Muscle of arm (tissue), 12 donors: ENCODE results near the gene SH3BGRL2. TPM values are rescaled to one million over a fixed set of nuclear protein-coding genes. Genes with fewer than 3 reads are reported as not detected.

Experiments used
- DNase-seq: peaks from one replicate; pipeline ENCODE4 v3.0.0-alpha.2; 2013
- polyA plus RNA-seq, 12 donors: library from polyadenylated mRNA; unstranded; fragments of 120-200 nt; gene quantifications; one replicate each; pipeline ENCODE4 v1.2.1, GENCODE V29; 2013; ENCODE audit not compliant: insufficient read length in 12 of 12

SH3BGRL2 gene
- polyA plus RNA-seq, 12 donors, result 7.4 to 20.3 (median 9.7) TPM; not detected in 1

DNA sequence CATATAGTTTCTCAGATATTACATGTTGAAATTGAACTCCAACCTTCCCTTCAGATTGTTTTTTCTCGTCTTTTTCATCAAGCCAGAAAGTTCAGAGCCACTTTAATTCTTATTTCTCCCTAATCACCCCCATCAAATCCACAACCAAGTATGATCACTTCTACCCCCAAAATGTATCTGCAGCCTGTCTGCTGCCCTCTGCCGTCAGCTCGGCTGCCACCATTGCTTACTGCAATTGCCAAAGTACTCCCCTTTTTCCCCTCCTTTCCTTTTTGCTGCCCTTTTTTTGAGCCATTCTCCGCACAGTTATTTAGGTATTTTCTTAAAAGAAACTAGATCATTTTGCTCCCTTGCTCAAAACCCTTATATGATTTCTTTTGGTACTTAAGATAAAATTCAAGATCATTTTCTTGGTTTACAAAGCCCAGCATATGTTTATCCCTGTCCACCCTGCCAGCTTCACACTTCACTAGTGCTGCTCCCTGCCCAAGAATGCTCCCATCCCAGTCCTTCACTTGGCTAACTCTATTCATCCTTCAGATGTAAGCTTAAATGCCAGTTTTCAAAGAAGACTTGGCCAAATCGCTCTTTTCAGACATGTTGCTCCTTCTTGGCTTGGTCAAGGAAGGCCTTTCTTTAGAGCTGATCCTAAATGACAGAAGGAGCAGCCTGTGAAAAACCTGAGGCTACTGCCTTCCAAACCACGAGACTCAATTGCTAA, 63.7 kb downstream of the SH3BGRL2 start:
- DNase-seq, result no peak

DNA sequence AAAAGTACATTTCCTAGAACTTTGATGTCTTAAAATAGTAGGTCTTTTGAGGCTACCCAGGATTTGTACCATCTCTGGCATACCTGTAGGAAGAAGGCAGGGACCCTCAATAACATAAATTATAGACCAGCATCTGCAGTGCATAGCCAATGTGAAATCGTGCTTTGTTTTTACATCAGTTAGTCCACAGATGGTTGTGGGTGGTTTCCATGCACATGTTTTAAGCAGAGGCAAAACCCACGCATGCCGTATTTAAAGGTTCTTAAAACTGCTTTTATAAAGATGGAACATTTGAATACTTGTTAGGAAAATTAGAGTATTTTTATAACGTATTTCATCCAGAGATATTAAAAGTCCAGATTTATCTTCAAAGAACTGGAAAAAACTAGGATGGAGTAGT, 66.3 kb downstream of the SH3BGRL2 start:
- DNase-seq, result no peak

DNA sequence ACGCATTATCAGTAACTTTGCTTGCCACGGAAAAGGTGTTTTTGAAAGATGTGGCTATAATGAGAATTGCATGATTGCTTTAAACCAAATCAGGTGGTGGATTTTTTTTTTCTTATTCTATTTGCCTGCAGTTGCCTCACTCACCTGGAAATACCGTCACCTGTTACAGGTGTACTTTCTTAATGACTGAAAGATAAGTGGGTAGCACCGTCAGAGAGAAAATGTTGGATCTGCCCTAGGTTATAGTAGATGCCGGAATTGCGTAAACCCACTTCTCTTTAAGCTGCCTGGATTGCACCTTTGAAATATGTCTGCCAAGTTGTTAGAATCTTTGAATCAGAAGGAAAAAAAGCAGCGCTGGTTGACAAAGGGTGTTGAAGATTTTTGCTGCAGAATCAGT, 68.5 kb downstream of the SH3BGRL2 start:
- DNase-seq, result no peak

DNA sequence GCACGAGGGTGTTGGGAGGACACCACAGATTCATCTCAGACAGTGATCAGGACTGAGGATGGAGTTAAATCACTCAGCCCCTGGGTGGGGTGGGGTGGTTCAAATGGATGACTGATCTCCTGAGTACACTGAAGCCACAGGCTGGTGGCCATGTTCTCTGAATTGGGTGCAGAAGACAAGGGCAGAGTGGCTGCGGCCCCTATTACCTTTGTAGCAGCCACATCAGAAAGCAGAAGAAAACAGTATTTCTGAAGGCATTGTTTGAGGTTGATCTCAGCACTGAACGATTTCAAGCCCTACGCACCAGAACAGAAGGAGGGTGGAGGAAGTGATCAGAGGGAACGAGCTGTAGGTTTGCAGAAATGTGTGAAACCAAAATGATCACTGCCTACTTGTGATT, 71.6 kb downstream of the SH3BGRL2 start:
- no peak for DNase-seq

DNA sequence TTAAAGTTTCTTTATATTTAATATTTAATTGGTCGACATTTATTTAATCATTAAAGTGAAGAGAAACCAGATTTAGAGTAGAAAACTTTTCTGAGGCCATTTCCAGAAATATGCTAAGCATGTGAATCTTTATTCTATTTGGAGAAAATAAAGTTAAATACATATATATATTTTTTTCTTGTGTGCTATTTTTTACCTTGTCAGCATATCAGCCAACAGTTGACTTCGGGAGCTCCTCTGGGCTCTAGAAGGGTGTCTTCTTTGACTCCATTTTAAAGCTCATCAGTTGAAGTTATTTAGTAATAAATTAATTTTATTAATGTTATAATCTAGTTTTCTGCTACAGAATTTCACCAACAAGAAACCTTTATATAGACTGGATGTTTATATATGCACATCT, 73.1 kb downstream of the SH3BGRL2 start:
- DNase-seq, result no peak

DNA sequence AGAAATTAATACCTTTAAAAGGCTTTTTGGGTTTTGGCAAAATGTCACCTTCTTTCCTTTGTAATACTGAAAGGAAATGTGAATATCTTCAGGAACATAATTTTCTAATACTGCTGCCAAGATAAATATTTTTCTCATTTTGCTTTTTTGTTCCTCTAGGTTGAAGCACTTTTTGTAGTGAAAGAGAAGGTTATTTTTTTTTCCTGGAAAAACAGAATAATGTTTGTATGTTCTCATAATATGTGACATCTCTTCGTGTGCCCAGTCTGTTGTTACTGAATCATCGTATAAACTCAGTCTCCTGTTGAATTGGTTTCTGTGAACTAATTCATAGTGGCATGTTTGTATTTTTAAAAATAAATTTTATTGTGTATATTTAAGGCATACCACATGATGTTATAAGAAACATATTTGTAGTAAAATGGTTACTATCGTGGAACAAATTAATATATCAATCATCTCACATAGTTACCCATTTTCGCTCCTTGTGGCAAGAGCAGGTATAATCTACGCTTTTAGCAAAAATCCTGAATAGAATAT, 74.4 kb downstream of the SH3BGRL2 start:
- DNase-seq, result no peak

DNA sequence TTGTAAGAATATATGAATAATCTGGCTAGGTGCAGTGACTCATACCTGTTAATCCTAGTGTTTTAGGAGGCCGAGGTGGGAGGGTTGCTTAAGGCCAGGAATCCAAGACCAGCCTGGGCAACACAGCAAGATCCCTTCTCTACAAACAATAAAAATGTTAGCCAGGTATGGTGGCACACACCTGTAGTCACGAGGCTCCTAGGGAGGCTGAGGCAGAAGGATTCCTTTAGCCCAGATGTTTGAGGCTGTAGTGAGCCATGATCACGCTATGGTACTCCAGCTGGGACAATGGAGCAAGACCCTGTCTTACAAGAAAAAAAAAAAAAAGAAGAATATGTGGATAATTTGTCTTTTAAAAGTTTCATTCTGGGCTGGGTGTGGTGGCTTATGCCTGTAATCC, 75.4 kb downstream of the SH3BGRL2 start:
- DNase-seq, result no peak

DNA sequence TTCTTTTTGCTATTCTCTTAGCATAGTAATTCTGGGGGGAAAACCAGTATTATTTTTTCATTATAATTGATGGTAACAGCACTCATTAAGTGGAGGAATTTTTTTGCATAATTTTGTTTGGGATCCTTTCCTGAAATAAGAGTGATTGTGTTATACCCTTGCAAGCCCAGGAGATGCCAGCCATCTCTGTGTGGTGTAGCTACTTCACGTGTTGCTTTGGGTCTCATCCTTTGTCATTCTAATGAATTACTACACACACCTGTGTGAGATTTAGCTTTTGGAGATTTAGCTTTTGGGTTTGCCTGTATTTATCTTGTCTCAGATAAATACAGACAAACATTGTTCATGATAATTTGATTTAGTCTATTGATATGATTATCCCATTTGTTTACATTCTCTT, 76.5 kb downstream of the SH3BGRL2 start:
- DNase-seq, result no peak

DNA sequence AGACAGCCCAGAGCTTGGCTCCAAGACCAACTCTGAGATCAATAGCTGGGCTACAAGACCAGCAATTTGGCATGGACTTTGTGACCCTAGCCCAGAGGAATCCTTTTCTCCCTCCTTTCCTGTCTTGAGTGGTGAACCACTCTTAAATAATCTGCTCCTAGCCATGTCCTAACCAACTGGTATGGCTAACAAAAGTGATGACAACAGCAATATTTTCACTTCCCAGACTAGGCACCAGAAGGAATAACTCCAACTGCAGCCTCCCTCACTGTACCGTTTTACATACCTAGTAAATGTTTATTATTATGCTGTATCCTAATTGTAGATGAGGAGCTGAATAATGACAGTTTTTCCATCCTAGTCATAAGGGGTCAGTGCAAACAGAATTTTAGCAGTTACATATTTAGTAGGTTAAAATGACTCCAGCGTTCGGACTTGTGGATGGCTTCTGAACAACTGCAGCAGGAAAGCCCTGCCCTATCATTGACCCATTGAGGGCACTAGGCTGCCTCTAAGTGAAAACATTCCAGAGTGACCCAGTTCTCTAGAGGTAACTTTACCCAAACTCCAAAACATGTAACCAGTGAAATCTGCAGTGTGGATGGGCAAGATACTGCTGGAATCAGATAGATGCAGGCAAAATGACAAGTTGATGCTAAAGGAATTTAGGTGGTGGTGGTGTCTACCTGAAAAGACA, 77.1 kb downstream of the SH3BGRL2 start:
- no peak for DNase-seq

DNA sequence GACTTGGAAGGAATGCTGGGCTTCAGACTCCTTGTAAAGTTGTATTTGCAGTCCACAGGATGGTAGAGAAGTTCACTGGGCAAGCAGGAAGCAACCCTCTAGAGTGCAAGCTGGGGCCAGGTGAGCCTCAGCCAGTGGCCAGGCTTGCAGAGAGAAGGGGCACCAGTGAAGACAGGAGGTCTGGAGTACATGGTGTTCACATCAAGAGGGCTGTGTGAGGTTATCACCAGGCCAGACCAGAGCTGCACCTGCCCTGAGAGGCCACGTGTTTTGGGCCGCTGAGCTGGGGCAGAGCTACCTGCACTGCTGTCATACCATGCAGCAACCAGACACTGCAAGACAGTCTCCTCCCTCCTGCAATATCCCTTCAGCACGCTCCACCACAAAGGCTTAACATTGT, 79.0 kb downstream of the SH3BGRL2 start:
- no peak for DNase-seq

DNA sequence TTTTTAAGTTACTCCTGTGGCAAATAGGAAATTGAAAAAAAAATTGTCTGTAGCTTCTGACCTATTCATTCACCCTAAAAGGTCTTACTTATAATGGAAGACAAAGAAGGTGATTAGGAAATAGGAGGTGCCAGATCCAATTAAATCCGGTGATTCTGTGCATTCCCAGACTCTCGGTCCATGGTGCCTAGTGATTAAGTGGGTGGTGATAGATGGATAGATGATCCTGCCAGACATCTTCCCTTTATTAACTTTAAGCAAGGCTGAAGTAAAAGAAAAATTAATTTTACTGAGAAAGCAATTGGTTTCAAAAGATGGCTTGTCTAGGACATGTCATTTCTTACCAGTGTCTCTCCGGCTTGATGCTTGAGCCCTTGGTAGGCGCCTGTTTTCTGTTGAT, 80.0 kb downstream of the SH3BGRL2 start:
- no peak for DNase-seq

DNA sequence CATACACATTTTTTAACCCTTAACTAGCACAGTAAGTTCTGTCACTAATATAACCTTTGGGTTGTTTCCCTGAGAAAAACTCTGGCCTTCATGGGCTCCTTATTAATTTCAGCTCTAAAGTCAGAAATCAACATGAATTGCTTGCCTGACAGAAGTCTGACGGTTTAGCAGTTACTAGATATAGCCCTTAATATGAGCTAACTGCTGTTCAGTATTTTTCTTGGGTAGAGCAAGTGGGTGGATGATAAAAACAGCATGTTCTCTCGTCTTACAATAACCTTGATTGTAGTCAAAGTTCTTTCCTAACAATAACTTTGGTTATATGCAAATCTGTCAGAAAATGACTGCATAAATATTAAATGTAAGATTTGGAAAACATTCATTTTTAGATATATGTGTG, 81.0 kb downstream of the SH3BGRL2 start:
- DNase-seq, result no peak

DNA sequence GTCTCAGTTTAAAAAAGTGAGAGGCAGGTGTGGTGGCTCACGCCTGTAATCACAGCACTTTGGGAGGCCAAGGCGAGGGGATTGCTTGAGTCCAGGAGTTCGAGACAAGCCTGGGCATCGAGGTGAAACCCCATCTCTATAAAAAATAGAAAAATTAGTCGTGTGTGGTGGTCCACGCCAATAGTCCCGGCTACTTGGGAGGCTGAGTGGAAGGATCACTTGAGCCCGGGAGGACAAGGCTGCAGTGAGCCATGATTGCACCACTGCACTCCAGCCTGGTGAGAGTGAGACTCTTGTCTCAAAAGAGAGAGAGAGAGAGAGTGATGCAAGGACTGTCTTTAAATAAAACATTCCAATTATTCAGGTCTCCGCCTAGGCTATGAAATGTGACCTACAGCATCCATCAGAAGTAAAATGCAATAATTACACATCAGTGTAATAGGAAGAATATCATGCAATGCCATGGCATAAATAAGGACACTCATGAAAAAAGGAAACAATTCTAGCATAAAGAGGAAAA, 81.5 kb downstream of the SH3BGRL2 start:
- no peak for DNase-seq

DNA sequence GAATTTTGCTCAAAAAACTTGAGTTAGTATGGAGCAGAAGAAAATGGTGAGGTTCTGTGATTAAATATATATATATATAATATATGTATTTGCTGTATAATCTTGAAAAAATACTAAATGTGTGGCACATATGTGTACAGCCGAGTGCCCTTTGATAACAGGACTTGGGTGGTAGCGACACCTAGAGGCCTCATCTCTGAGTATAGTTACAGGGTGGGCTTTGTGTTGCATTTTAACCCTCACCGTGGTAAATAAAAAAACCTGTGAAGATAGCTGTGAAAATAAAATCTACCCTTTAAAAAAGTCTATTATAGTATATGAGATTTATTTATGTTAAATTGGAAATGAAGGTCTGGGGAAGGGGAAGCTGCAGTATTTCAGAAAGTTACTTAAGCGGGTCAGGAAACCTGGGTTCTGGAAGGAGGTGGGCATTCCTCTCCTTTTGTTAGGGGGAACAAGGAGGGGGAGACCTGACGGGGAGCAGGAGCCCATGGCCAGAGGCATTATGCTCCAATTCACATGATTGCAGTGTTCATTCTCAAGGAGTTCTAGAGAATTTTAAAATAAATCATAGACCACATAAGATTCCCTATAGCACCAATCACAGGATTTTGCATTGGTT, 82.7 kb downstream of the SH3BGRL2 start:
- DNase-seq, result peak; percentile 29

DNA sequence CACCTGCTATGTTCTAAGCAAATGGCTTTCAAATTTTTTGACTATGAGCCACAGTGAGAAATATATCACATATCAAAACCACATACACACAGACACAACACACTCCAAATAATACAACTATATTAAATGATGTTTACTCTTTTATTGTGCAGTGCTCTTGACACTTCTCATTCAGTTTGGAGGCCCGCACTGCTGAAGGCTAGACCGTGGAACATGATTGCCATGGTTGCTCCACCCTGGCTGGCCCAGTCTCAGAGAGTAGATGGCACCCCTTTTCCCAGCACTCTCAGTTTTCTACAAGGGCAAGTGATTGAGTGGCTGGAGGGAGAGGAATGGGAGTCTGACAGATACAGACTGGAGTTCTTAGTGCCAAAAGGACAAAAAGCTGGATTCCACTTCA, 86.9 kb downstream of the SH3BGRL2 start:
- DNase-seq, result no peak

DNA sequence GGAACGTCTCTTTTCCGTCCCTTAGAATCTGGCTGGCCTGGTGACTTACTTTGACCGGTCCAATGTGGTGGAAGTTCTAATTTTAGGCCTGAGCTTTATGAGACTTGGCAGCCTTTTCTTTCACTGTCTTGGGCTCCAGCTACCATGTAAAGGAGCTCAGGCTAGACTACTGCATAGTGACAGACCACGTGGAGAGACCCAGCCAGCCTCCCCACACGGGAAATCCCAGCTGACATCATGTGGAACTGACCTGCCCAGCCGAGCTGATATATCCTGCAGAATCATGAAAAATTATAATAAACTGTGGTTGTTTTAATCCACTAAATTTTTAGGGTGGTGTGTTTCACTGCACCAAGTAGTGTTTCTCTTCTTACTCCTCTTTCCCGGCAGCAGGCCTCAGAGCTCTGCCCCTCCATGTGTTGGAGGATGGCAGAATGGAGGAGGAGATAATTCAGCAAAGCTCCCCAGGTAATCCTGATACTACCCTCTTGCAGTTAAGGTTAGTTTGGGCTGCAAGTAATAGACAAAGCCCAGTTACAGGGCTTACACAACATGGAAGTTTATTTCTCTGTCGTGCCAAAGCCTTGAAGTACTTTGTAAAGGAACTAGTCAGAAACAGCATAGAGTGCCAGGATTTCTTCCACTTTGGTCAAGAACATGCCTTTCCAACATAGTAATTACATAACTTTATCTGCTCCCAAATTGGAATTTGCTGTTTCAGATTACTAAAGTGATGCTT, 87.5 kb downstream of the SH3BGRL2 start:
- DNase-seq, result no peak

DNA sequence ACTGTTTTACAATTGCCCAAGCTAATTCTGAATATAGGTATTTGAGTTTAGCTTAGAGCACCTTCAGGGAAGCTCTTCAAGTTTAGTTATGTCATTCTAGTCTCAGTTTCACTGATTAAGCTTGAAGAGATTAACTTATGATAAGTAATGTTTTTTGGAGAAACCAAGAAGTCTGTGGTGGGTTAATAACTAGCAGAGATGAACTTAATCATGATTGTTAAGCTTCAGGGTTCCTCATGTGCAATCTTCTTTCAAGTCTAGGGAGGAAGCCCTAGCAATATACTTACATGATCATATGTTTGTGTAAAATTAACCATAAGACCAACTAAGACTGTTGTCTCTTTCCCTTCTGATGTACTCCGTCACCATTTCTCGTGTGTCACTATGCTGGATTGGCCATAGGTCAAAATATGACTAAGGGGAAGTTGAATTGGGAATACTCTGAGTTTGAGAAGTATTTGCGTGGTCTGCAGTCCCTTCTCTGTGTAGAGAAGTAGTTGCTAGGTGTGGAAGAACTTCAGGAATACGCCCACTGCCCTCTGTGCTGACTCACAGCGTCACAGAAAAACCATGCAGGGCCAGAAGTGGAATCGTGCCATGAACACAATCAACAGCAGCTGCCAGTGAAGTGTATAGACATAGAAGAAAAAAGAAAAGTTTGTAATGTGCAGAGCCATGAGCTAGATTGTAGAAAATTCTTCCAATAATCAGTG, 88.3 kb downstream of the SH3BGRL2 start:
- DNase-seq, result no peak

DNA sequence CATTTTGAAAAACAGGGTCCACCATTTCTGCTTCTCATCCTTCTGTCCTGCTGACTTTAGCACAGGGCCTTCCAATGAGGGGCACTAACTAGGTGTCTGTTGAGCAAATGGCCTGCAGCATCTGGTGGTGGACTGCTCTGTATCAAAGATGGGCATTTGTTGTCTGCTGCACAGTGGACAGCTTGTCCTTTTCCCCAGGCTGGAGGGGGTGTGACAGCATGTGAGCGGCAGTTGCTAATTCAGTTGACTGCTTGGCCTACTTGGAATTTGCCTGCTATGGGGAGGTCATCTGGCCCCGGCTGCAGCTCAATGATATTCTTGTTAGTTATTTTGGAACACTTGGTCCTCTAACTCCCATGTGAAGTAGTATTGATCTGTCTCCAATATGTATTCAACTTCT, 93.7 kb downstream of the SH3BGRL2 start:
- no peak for DNase-seq

DNA sequence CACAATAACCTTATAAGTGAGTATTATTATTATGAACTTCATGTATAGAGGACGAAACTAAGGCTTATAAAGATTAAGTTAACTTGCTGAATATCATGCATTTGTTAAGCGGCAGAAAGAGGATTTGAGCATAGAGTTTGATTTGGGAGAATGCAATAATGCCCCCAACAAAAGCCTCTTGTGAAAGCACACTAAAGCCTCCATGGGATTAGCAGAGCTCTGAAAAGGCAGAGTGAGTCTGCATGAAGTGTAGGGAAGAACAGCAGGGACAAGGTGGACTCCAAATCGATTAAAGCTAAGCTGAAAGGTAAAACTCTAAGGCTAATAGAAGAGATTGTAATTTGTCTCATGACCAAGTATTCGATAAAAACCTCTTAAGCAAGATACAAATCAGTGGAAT, 100.3 kb downstream of the SH3BGRL2 start:
- no peak for DNase-seq

DNA sequence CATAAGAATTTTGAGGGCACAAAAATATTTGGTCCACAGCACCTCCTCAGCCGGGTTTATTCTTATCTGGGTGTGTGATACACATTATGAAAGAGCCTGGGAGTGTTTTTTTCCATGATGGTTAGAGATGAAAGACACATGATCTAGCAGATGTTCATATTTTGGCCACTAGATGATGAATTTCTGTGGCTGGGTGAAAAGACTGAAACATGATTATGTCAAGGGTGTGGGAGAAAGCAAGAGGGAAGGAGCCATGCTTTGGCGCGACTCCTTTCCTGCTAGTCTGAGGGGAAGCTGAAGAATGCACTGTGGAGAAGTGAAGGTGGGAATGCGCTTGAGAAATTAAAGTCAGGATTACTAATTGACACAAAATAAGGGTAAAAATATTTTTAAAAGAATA, 102.3 kb downstream of the SH3BGRL2 start:
- no peak for DNase-seq

DNA sequence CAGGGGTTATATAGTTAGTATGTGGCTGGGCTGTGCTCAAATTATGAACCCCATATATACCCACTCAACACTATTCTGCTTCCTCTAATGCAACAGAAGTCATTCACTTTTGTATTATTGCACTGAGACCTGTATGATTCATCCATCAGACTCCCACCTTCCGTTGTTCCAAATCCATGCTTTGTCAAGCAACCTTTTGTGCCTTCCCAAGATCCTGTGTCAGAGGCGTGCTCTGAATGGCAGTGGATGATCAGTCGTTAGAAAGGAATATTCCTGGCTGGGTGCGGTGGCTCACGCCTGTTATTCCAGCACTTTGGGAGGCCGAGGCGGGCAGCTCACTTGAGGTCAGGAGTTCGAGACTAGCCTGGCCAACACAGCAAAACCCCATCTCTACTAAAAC, 103.2 kb downstream of the SH3BGRL2 start:
- no peak for DNase-seq
